AG04449 (cell line): ENCODE measurements around the gene GBA3.

Experiments
- CTCF ChIA-PET: fragments of 350-600 bp; formaldehyde crosslinking; extraction: SDS; loops from one replicate; lab custom pipeline; 2021; ENCODE audit warnings: antibody characterized with exemption; lab: Yijun Ruan, JAX
- POLR2A ChIA-PET: fragments of 400-600, 350-600 bp; formaldehyde crosslinking; extraction: SDS; loops from one replicate; lab custom pipeline; 2020; ENCODE audit warnings: antibody characterized with exemption, inconsistent platforms; lab: Yijun Ruan, JAX
- DNase-seq: peaks from one replicate; pipeline ENCODE4 v3.0.0-alpha.2; 2010; ENCODE audit warnings: low read depth, low spot score
- H3K4me3 ChIP-seq: 2 replicates; pipeline ENCODE4 v1.5.1; 2011; ENCODE audit warnings: low read depth, mild to moderate bottlenecking, control low read depth, low read length
- TF ChIP-seq, protein P1 (sequence below): IDR thresholded peaks from one replicate; pipeline ENCODE4 v1.5.1; 2011; ENCODE audit warnings: mild to moderate bottlenecking, moderate library complexity, low read length, control low read depth, inconsistent platforms; ENCODE audit not compliant: insufficient read depth; ENCODE audit errors: missing control alignments

Gene GBA3

DNA sequence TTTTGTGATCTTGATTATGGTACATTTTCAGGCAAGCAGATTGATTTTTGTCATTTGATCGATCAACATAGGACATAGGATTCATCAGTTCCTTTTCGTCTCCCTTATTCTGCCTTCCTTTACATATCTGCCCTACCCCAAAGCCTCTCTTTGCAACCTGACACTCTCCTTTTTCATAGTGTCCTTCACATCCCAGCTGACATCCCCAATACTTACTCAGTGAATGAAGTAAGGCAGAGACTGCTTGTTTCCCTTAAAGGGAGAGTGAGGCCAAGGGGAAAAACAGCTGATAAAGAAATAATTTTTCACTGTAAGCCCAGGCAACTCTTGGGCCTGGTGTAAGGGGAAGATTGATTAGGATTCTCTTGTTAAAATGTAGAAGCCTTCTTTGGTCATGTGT lies 69.8 kb downstream of the GBA3 start:
- CTCF ChIA-PET = no interaction called here
- POLR2A ChIA-PET = no interaction called here
- TF ChIP-seq, protein P1, sequence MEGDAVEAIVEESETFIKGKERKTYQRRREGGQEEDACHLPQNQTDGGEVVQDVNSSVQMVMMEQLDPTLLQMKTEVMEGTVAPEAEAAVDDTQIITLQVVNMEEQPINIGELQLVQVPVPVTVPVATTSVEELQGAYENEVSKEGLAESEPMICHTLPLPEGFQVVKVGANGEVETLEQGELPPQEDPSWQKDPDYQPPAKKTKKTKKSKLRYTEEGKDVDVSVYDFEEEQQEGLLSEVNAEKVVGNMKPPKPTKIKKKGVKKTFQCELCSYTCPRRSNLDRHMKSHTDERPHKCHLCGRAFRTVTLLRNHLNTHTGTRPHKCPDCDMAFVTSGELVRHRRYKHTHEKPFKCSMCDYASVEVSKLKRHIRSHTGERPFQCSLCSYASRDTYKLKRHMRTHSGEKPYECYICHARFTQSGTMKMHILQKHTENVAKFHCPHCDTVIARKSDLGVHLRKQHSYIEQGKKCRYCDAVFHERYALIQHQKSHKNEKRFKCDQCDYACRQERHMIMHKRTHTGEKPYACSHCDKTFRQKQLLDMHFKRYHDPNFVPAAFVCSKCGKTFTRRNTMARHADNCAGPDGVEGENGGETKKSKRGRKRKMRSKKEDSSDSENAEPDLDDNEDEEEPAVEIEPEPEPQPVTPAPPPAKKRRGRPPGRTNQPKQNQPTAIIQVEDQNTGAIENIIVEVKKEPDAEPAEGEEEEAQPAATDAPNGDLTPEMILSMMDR = no peak

DNA sequence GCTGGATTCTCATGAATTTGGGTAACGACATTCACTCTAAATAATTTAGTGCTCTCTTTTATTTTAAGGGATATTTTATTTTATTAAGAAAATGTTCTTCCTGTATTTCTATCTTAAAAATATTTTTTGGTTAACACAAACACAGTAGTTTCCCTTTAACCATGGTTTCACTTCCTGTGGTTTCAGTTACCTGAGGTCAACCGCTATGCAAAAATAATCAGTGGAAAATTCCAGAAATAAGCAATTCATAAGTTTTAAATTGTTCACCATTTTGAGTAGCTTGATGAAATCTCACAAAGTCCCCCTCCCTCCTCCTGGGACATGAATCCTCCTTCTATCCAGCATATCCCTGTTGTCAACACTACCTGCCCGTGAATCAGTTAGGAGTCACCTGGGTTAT lies 71.4 kb downstream of the GBA3 start:
- CTCF ChIA-PET = no interaction called here
- TF ChIP-seq, protein P1 = no peak

More for the DNA sequence above, 69.8 kb downstream of the GBA3 start:
- no peak overlapping the region for H3K4me3 ChIP-seq
- no peak for DNase-seq

DNA sequence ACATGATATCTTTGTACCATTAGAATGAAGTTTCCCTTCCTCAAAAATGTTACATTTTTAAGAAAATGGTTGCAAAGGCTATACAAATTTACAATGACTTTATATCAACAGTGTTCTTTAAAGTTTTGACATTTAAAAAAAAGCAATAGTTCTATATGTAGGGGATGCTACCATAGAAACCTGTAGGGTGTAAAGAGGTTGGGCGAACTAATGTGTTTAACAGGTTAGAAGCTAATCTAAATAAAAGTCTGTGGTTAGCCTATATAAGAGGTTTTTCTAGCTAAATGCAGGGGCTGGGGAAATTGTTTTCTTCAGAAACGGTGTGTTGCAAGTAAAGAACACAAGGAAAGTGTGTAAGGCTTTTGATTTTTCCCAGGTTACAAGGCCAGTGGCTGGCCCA lies 73.3 kb downstream of the GBA3 start:
- ChIA-PET POLR2A (no interaction called here), CTCF (no interaction called here)
- H3K4me3 ChIP-seq = no peak overlapping the region
- TF ChIP-seq, protein P1 = no peak
- DNase-seq = no peak

More for the DNA sequence above, 71.4 kb downstream of the GBA3 start:
- no peak overlapping the region for H3K4me3 ChIP-seq
- no peak for DNase-seq
- POLR2A ChIA-PET = no interaction called here

- ChIA-PET POLR2A (no interaction called here), CTCF (no interaction called here)
- TF ChIP-seq, protein P1 = no peak
- no peak overlapping the region for H3K4me3 ChIP-seq
- DNase-seq = no peak
Measured at GRCh38 chr4:22778547-22779163, 85.9 kb downstream of the GBA3 start.

DNA sequence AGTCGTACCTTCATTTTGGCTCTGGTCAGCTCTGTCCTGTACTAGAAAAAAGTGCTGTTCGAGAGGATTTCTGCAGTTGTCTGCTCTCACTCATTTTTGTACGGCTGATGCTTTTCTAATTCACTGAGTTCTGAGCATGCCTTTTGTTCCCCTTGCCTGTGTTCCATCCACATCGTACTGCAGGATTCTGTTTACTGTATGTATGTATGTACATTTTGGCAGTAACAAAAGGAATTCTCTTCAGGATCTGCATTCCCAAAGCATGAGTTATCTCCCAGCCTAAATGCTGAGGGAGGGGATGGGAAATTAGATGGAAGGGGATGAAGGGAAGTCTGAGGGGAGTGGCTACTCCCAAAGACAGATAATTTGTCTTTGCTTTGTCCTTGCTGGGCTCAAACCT lies 87.6 kb downstream of the GBA3 start:
- TF ChIP-seq, protein P1 = no peak
- no peak overlapping the region for H3K4me3 ChIP-seq
- POLR2A ChIA-PET = no interaction called here
- no peak for DNase-seq
- CTCF ChIA-PET = no interaction called here

- TF ChIP-seq, protein P1 = no peak
- no peak for DNase-seq
- ChIA-PET POLR2A (no interaction called here), CTCF (no interaction called here)
- no peak overlapping the region for H3K4me3 ChIP-seq
Measured at GRCh38 chr4:22780797-22781196, 88.1 kb downstream of the GBA3 start.
